ENCODE measurements around the gene MAP3K6. TPM values are rescaled to one million over a fixed set of nuclear protein-coding genes. Genes with fewer than 3 reads are reported as not detected.

The MAP3K6 gene
- total RNA-seq, 2 donors from 2014 or later: 7.3 to 15.2 TPM

GRCh38 chr1:27358038-27358927 is 8.5 kb downstream of the MAP3K6 start:
- peak overlapping the region; percentile 73 for H3K4me3 Mint-ChIP-seq
- no peak for ATAC-seq (replicated peaks)
- peaks cover 7% of the 10 kb centered on the region for H3K4me1 Mint-ChIP-seq

GRCh38 chr1:27357281-27358037 is 9.3 kb downstream of the MAP3K6 start:
- Mint-ChIP-seq H3K4me1 (peaks cover 7% of the 10 kb centered on the region), H3K27ac (peak overlapping the region; percentile 76), H3K27me3 (no peaks in the 10 kb centered on the region), H3K9me3 (no peaks in the 10 kb centered on the region), H3K4me3 (peak overlapping the region; percentile 71), H3K36me3 (ENCODE audit: low read depth) (no peaks in the 10 kb centered on the region)
- ATAC-seq (replicated peaks): peak; percentile 73

More at GRCh38 chr1:27358038-27358927, 8.5 kb downstream of the MAP3K6 start:
- no peaks in the 10 kb centered on the region for H3K27me3 Mint-ChIP-seq
- H3K27ac Mint-ChIP-seq: no peak overlapping the region
- H3K9me3 Mint-ChIP-seq: no peaks in the 10 kb centered on the region
- H3K36me3 Mint-ChIP-seq (ENCODE audit: low read depth): no peaks in the 10 kb centered on the region

GRCh38 chr1:27356619-27357280 is 10.0 kb downstream of the MAP3K6 start:
- Mint-ChIP-seq H3K9me3 (no peaks in the 10 kb centered on the region), H3K36me3 (ENCODE audit: low read depth) (no peaks in the 10 kb centered on the region), H3K27me3 (no peaks in the 10 kb centered on the region), H3K27ac (peak overlapping the region; percentile 76), H3K4me3 (peak overlapping the region; percentile 71), H3K4me1 (peaks cover 7% of the 10 kb centered on the region)
- ATAC-seq (replicated peaks): peak; percentile 70

GRCh38 chr1:27356277-27356618 is 10.5 kb downstream of the MAP3K6 start:
- no peaks in the 10 kb centered on the region for H3K9me3 Mint-ChIP-seq
- peak overlapping the region; percentile 71 for H3K4me3 Mint-ChIP-seq
- peaks cover 7% of the 10 kb centered on the region for H3K4me1 Mint-ChIP-seq
- no peak for ATAC-seq (replicated peaks)
- no peaks in the 10 kb centered on the region for H3K36me3 Mint-ChIP-seq (ENCODE audit: low read depth)
- no peaks in the 10 kb centered on the region for H3K27me3 Mint-ChIP-seq
- H3K27ac Mint-ChIP-seq: peak overlapping the region; percentile 65

GRCh38 chr1:27355683-27356082 is 11.1 kb downstream of the MAP3K6 start:
- Mint-ChIP-seq H3K4me1 (peaks cover 7% of the 10 kb centered on the region), H3K27me3 (no peaks in the 10 kb centered on the region), H3K9me3 (no peaks in the 10 kb centered on the region), H3K36me3 (ENCODE audit: low read depth) (no peaks in the 10 kb centered on the region), H3K4me3 (peak overlapping the region; percentile 71), H3K27ac (peak overlapping the region; percentile 12)
- ATAC-seq (replicated peaks): no peak

DNA sequence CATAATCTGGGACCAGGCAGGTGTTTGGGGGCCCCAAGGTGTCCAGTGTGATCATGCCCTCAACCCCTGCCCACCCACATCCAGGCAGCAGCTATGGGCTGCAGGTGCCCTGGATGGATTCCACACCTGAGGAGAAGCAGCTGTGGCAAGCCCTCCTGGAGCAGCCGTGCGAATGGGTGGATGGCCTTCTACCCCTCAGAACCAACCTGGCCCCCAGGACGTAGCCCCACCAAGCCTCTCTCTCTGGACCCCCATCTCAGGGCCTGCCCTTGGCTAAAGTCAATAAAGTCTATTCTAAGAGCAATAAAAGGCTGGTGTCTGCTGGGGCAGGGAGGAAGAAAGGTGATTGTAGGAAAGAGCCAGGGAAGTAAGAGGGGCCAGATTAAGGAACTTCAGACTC is 13.1 kb downstream of the MAP3K6 start:
- Mint-ChIP-seq H3K27ac (no peak overlapping the region), H3K27me3 (no peaks in the 10 kb centered on the region), H3K4me1 (no peaks in the 10 kb centered on the region), H3K9me3 (no peaks in the 10 kb centered on the region), H3K36me3 (ENCODE audit: low read depth) (no peaks in the 10 kb centered on the region), H3K4me3 (no peak overlapping the region)
- ATAC-seq (replicated peaks): no peak

- Mint-ChIP-seq H3K4me1 (no peaks in the 10 kb centered on the region), H3K27me3 (no peaks in the 10 kb centered on the region), H3K9me3 (no peaks in the 10 kb centered on the region), H3K36me3 (ENCODE audit: low read depth) (no peaks in the 10 kb centered on the region), H3K27ac (no peak overlapping the region), H3K4me3 (no peak overlapping the region)
- no peak for ATAC-seq (replicated peaks)
Measured at GRCh38 chr1:27353166-27353565, 13.6 kb downstream of the MAP3K6 start.

DNA sequence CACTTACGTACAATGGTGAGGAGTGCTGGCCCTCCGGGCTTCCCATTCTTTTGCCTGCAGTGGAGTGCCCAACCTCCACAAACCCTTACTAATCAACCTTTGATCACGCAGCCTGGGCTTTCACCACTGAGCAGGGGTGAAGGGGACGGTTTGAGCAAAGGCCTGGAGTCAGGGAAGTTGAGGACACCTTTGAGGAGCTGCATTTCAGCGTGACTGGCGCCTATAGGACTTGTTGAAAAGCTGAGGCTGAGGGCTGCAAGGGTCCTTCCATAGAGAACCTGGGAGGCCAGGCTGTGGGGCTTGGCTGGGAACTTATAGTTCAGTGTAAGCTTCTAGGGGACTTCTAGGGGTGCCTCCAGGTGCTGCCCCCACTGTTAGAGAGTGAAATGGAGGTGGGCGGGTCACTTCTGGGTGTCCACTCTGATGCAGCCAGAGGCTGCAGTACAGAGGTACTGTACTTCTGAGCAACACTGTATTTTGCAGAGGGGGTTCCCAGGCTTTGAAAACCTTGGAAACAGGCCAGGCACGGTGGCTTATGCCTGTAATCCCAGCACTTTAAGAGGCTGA is 15.1 kb downstream of the MAP3K6 start:
- no peak for ATAC-seq (replicated peaks)
- Mint-ChIP-seq H3K4me1 (peaks cover 5% of the 10 kb centered on the region), H3K27ac (no peak overlapping the region), H3K36me3 (ENCODE audit: low read depth) (no peaks in the 10 kb centered on the region), H3K9me3 (no peaks in the 10 kb centered on the region), H3K27me3 (no peaks in the 10 kb centered on the region), H3K4me3 (no peak overlapping the region)

DNA sequence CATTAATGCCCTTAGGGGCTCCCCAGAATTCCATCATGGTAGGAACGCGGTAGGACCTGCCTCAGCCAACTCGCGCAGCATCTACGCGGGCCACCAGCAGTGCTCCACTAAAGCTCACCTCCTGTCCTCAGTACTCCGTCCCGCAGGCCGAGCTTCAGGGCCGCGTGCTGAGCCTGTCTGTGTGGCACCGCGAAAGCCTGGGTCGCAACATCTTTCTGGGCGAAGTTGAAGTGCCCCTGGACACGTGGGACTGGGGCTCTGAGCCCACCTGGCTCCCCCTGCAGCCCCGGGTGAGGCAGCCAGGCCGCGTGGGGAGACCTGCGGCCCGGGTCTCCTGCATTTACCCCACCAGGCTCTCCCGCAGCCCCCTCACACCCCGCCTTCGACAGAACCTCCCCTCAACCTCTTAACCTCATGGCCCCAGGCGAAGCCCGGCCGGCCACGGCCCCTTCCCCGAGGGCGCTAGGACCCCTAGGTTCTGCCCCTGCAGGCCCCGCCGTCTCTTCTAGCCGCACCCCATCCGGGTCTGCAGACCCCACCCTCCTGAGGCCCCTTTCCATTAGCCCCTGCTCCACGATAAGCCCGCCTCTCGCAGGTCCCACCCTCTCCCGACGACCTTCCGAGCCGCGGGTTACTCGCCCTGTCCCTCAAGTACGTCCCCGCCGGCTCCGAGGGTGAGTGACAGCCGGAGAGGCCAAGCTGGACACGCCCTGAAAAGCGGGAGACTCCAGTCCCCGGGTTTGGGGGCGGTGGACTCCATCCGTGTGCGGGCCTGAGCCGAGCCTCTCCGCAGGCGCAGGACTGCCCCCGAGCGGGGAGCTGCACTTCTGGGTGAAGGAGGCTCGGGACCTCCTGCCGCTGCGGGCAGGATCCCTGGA is 15.9 kb downstream of the MAP3K6 start:
- Mint-ChIP-seq H3K4me3 (no peak overlapping the region), H3K27me3 (no peaks in the 10 kb centered on the region), H3K27ac (no peak overlapping the region), H3K36me3 (ENCODE audit: low read depth) (peaks cover 5% of the 10 kb centered on the region), H3K9me3 (no peaks in the 10 kb centered on the region), H3K4me1 (peaks cover 10% of the 10 kb centered on the region)
- ATAC-seq (replicated peaks): no peak

DNA sequence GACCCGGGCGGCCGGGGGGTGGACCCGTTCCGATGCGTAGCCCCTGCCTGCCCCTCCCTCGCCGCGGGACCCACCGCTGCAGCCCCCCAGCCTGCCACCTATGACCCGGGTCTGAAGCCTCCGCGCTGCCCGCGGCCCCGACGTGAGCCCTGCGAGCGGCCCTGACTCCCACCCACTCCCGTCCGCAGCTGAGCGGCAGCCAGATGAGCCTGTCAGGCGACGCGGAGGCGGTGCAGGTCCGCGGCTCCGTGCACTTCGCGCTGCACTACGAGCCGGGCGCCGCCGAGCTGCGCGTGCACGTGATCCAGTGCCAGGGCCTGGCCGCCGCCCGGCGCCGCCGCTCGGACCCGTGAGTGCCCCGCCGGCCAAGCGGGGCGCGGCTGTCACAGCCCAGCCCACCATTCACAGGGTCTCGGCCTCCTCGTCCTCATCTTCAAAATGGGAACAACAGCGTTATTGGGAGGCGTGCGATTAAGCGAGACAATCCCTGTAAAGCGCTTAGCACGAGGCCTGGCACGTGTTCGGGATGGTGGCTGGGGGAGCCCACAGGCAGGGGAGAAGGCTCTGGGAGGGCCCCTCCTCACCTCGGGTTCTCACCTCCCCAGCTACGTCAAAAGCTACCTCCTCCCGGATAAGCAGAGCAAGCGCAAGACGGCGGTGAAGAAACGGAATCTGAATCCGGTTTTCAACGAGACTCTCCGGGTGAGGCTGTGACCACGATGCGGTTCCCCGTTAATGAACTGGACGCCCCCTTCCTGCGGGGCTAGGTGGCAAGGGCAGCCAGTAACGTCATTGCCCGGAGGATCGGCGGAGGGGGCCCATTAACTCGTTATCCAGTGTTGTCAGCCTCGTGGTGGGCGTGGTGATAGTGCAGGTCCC is 16.7 kb downstream of the MAP3K6 start:
- ATAC-seq (replicated peaks): peak; percentile 82
- no peaks in the 10 kb centered on the region for H3K9me3 Mint-ChIP-seq
- H3K27ac Mint-ChIP-seq: no peak overlapping the region
- H3K4me3 Mint-ChIP-seq: no peak overlapping the region
- H3K4me1 Mint-ChIP-seq: peaks cover 11% of the 10 kb centered on the region
- H3K36me3 Mint-ChIP-seq (ENCODE audit: low read depth): peaks cover 10% of the 10 kb centered on the region
- H3K27me3 Mint-ChIP-seq: no peaks in the 10 kb centered on the region

DNA sequence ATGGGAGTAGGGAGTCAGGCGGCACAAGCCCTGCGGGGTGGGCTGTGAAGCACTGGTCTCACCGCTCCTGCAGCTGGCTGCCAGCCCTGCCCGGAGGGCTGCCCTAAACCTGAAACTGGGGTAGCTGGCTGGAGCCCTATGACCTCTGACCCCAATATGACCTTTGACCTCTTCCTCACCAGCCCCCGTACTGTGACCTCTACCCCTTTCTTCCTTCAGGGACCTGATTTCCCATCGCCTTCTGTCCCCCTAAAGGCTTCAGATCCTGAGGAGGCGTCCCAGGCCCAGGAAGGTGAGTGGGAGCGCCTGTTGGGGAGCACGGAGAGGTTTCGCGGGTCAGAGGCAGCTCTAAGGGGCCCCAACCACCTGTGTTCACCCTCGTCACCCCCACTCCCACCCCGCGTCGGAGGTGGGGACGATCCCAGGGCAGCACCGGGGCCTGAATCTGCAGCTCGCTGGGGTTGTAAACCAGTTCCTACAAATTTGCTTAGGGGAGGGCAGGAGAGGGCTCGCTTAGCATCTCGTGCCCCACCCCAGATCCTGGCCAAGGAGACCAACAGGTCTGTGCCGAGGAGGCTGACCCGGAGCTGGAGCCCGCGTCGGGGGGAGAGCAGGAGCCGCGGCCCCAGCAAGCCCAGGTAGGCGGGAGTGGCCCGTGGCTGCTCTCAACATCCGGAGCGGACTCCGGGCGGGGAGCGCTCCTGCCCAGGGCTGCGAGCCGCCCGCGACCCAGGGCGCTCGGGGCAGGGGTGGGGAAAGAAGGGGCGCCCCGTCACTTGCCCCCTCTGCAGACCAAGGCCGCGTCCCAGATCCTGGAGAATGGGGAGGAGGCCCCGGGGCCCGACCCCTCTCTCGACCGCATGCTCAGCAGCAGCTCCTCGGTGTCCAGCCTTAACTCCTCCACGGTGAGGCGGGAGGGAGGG is 17.6 kb downstream of the MAP3K6 start:
- ATAC-seq (replicated peaks): peak; percentile 75
- Mint-ChIP-seq H3K36me3 (ENCODE audit: low read depth) (peaks cover 10% of the 10 kb centered on the region), H3K27ac (no peak overlapping the region), H3K9me3 (no peaks in the 10 kb centered on the region), H3K27me3 (no peaks in the 10 kb centered on the region), H3K4me1 (peaks cover 11% of the 10 kb centered on the region), H3K4me3 (peak overlapping the region; percentile 67)

GRCh38 chr1:27346991-27347624 is 19.7 kb downstream of the MAP3K6 start:
- no peak for ATAC-seq (replicated peaks)
- H3K4me3 Mint-ChIP-seq: no peak overlapping the region
- H3K9me3 Mint-ChIP-seq: no peaks in the 10 kb centered on the region
- H3K4me1 Mint-ChIP-seq: peaks cover 16% of the 10 kb centered on the region
- H3K27ac Mint-ChIP-seq: peak overlapping the region; percentile 47
- H3K27me3 Mint-ChIP-seq: no peaks in the 10 kb centered on the region
- H3K36me3 Mint-ChIP-seq (ENCODE audit: low read depth): peaks cover 16% of the 10 kb centered on the region
